Stimulated activated CD4-positive, alpha-beta T cell treated with anti-CD3 and anti-CD28 coated beads, Interleukin-4, amount 100 ng/mL, for 24 hours (primary cell): ENCODE data around the gene C1orf185.
"Not testable (repeated sequence)": the region's sequence is repeated elsewhere in the genome, so short reads cannot be mapped to it uniquely, and the experiment has no call there.

Source experiments
- DNase-seq: peaks from one replicate; pipeline ENCODE4 v3.0.0-alpha.2; 2020

The C1orf185 gene

GRCh38 chr1:51139474-51139873 lies 37.4 kb downstream of the C1orf185 start:
- DNase-seq, result no peak

- no peak for DNase-seq
Measured at GRCh38 chr1:51147394-51147793, 45.4 kb downstream of the C1orf185 start.

GRCh38 chr1:51154776-51155175 lies 52.7 kb downstream of the C1orf185 start:
- DNase-seq, result no peak

GRCh38 chr1:51156752-51157151 lies 54.7 kb downstream of the C1orf185 start:
- DNase-seq, result no peak

- no peak for DNase-seq
Measured at GRCh38 chr1:51157395-51157794, 55.4 kb downstream of the C1orf185 start.

- DNase-seq, result no peak
Measured at GRCh38 chr1:51158263-51158662, 56.2 kb downstream of the C1orf185 start.

GRCh38 chr1:51162560-51162959 lies 60.5 kb downstream of the C1orf185 start:
- DNase-seq, result not testable (repeated sequence)

GRCh38 chr1:51165540-51165939 lies 63.5 kb downstream of the C1orf185 start:
- DNase-seq, result no peak

- DNase-seq, result no peak
Measured at GRCh38 chr1:51168266-51168845, 66.3 kb downstream of the C1orf185 start.

GRCh38 chr1:51168936-51169335 lies 66.9 kb downstream of the C1orf185 start:
- DNase-seq, result no peak

- DNase-seq, result no peak
Measured at GRCh38 chr1:51170342-51170741, 68.3 kb downstream of the C1orf185 start.

- DNase-seq, result no peak
Measured at GRCh38 chr1:51172811-51173210, 70.8 kb downstream of the C1orf185 start.

GRCh38 chr1:51175278-51175677 lies 73.2 kb downstream of the C1orf185 start:
- no peak for DNase-seq

- DNase-seq, result not testable (repeated sequence)
Measured at GRCh38 chr1:51177988-51178387, 76.0 kb downstream of the C1orf185 start.

GRCh38 chr1:51188230-51188629 lies 86.2 kb downstream of the C1orf185 start:
- DNase-seq, result no peak

GRCh38 chr1:51189421-51190073 lies 87.5 kb downstream of the C1orf185 start:
- DNase-seq, result peak; percentile 57

- DNase-seq, result no peak
Measured at GRCh38 chr1:51190961-51191360, 88.9 kb downstream of the C1orf185 start.

GRCh38 chr1:51192213-51192843 lies 90.3 kb downstream of the C1orf185 start:
- peak; percentile 66 for DNase-seq

- DNase-seq, result no peak
Measured at GRCh38 chr1:51193564-51193963, 91.5 kb downstream of the C1orf185 start.
